GM18517 (cell line): ENCODE data around the gene SMARCD3.

Source experiments
- ATAC-seq: cut with Tn5 transposase; IDR thresholded peaks from one replicate; pipeline ENCODE4 v1.9.1; 2021; ENCODE audit warnings: mild to moderate bottlenecking, moderate library complexity; ENCODE audit not compliant: unreplicated experiment

SMARCD3 gene

DNA sequence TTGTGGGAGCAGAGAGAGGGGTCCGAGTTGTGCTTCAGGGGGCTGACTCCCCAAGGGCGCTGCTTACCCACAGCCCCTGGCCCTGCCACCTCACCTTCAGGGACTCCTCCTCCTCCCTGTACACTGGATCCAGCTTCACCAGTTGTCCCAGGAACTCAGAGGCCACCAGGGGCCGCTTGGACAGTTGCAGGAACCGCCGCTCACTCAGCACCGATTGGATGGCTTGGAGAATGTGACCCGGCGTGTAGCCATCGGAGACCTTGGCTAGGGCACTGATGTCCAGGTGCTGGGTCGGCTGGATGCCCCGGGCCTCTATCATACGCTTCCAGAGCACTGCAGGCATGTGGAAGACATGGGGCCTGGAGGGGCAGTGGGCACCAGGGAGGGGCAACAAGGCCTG, 57.0 kb downstream of the SMARCD3 start:
- ATAC-seq: no peak

GRCh38 chr7:151189038-151189437, 59.5 kb downstream of the SMARCD3 start:
- no peak for ATAC-seq
